GM10248 (cell line): ENCODE data around the gene KCNQ1.
"Not testable (repeated sequence)": the region's sequence is repeated elsewhere in the genome, so short reads cannot be mapped to it uniquely, and the experiment has no call there.

ENCODE experiments used
- CTCF ChIA-PET: fragments of 300-600 bp; sonication (Branson Sonifier 250); formaldehyde crosslinking; extraction: SDS; loops from one replicate; lab custom pipeline; 2021; ENCODE audit warnings: antibody characterized with exemption; lab: Yijun Ruan, JAX
- POLR2A ChIA-PET: fragments of 350-650 bp; sonication (Branson Sonifier 250); formaldehyde crosslinking; extraction: SDS; loops from one replicate; lab custom pipeline; 2020; ENCODE audit warnings: antibody characterized with exemption; lab: Yijun Ruan, JAX
- DNase-seq: peaks from one replicate; pipeline ENCODE4 v3.0.0; 2012; ENCODE audit errors: extremely low spot score
- TF ChIP-seq, protein P1 (sequence below): IDR thresholded peaks from 2 replicates; pipeline ENCODE4 v1.5.1; 2012; ENCODE audit warnings: mild to moderate bottlenecking, low read depth; ENCODE audit errors: extremely low read depth, missing control alignments, control extremely low read depth

The KCNQ1 gene

DNA sequence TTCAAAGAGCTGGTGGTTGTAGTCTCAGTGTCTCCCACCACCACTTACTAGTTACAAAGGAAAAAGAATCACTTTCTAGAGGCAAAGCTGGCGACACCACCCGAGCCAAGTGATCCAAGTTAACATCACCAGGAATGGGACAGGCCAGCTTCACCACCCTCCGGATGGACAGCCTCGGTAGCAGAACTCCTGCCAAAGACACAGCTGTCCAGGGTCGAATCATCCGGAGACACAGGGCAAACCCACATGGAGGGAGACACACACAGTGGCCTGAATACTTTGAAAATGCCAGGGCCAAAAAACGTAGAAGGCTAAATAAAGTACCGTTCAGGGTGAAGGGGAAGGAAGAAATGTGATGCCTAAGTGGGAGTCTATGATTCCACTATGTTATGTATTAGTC, 33.1 kb downstream of the KCNQ1 start:
- CTCF ChIA-PET: no interaction called here
- DNase-seq: no peak
- TF ChIP-seq, protein P1, sequence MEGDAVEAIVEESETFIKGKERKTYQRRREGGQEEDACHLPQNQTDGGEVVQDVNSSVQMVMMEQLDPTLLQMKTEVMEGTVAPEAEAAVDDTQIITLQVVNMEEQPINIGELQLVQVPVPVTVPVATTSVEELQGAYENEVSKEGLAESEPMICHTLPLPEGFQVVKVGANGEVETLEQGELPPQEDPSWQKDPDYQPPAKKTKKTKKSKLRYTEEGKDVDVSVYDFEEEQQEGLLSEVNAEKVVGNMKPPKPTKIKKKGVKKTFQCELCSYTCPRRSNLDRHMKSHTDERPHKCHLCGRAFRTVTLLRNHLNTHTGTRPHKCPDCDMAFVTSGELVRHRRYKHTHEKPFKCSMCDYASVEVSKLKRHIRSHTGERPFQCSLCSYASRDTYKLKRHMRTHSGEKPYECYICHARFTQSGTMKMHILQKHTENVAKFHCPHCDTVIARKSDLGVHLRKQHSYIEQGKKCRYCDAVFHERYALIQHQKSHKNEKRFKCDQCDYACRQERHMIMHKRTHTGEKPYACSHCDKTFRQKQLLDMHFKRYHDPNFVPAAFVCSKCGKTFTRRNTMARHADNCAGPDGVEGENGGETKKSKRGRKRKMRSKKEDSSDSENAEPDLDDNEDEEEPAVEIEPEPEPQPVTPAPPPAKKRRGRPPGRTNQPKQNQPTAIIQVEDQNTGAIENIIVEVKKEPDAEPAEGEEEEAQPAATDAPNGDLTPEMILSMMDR: no peak
- POLR2A ChIA-PET: no interaction called here

DNA sequence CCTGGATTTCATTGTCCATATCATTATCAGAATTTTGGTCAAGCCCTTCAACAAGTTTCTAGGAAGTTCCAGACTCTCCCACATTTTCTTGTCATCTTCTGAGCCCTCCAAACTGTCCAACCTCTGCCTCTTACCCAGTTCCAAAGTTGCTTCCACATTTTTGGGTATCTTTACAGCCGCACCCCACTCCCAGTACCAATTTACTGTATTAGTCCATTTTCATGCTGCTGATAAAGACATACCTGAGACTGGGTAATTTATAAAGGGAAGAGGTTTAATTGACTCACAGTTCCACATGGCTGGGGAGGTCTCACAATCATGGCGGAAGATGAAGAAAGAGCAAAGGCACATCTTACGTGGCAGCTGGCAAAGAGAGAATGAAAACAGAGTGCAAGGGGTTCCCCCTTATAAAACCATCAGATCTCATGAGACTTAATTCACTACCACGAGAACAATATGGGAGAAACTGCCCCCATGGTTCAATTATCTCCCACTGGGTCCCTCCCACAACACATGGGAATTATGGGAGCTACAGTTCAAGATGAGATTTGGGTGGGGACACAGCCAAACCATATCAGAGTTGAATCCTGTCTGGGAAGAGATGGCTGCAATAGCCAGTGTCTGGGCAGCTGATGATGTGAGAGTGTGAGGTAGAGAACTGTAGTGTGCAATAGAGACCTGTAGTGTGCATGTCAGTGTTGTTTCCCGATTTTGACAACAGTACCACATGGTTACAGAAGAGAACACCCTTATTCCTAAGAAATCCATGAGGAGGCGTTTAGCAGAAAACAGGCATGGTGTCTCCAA, 35.5 kb downstream of the KCNQ1 start:
- DNase-seq, CTCF ChIA-PET, POLR2A ChIA-PET: not testable (repeated sequence)

DNA sequence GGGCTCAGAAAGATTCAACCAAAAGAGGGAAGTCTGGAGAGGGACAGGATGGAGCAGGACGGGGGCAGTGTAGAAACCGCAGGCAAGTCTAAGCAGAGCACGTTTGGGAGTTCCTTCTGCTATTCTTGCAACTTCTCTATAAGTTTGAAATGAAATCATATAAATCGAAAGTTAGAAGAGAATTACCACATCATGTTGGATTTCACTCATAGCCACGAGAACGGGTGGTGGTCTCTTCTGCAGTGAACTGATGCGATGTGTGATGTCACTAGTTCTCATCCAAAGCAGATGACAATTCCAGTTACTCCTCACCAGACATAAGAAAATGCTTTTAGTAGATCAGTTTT, 36.0 kb downstream of the KCNQ1 start:
- DNase-seq: no peak
- POLR2A ChIA-PET: no interaction called here
- CTCF ChIA-PET: no interaction called here
- TF ChIP-seq, protein P1: no peak

DNA sequence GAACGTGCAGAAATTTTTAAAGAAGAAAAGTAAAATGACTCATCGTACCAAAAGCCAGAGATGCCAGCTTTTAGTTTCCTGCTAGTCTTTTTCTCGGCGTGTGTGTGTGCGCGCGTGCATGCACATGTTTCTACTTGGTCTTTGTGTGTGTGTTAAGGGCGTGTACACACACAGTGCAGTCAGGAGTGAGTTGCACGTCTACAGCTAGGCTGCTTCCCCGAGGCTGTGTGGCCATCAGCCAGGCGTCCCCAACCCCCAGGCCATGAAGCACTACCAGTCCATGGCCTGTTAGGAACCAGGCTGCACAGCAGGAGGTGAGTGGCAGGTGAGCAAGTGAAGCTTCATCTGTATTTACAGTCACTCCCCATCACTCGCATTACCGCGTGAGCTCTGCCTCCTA, 36.4 kb downstream of the KCNQ1 start:
- no peak for DNase-seq
- ChIA-PET CTCF (no interaction called here), POLR2A (no interaction called here)
- TF ChIP-seq, protein P1: no peak

DNA sequence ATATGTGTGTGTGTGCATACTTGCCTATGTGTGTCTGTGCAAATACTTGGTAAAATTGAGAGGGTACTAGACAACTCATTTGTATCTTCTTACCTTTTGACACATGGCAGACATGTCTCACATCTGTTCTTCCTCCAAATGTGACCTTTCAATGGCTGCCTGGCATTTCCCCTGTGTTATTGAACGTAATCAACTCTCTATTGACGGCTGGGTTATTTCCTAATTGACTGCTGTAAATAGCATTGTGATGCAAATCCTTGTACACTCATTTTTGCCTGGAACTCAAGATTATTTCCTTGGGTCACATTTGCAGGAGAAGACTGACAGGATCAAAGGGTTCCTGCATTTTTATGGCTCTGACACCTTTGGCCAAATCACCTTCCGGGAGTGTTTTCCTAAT, 37.4 kb downstream of the KCNQ1 start:
- TF ChIP-seq, protein P1: no peak
- POLR2A ChIA-PET: no interaction called here
- DNase-seq: no peak
- CTCF ChIA-PET: no interaction called here

DNA sequence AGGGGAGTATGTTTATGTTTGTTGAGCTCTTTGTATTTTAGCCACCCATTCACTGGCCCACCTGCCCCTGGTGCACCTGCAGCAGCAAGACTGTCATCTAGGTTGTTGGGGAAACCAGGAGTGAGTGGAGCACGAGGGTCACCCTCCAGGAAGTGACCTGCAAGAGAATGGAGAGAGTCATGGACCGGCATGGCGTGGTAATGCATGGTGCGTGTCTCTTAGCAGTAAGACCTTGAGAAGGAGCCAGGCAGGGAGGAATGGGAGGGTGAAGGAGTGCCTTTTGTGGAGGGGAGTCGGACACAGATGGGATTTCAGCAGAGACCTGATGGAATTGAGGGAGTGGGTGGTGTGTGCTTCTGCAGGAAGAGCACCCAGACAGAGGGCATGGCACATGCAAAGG, 37.9 kb downstream of the KCNQ1 start:
- ChIA-PET CTCF (no interaction called here), POLR2A (no interaction called here)
- TF ChIP-seq, protein P1: no peak
- no peak for DNase-seq

DNA sequence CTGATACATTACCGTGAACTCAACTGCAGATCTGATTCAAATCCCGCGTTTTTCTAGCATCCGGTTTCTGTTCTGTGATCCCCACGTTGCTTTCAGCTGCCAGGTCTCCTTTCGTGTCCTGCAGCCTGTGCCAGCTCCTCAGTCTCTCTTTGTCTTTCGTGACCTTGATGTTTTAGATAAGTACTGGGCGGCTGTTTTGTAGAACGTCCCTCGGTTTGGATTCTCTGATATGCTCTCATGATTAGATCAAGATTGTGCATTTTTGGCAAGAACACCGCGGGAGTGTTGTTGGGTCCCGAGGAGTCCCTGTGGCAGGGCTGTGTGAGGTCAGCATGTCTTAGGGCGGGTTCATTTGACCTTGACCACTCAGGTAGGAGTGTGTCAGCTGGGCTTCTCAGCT, 38.6 kb downstream of the KCNQ1 start:
- POLR2A ChIA-PET: no interaction called here
- CTCF ChIA-PET: interaction anchor here (1.5 kb wide), 1 partner anchor 284 kb away, joined by 3 read pairs; no protein-coding TSS in a partner anchor
- TF ChIP-seq, protein P1: no peak
- DNase-seq: no peak
